Measurements from ENCODE around the gene SETD9. TPM values are rescaled to one million over a fixed set of nuclear protein-coding genes. Genes with fewer than 3 reads are reported as not detected.

SETD9 gene
- total and polyA plus RNA-seq, 2 of the 13 experiments (the other 11 are each of a cell fraction or from before 2014, with no cell fraction given), result 4.8 to 17.8 TPM

DNA sequence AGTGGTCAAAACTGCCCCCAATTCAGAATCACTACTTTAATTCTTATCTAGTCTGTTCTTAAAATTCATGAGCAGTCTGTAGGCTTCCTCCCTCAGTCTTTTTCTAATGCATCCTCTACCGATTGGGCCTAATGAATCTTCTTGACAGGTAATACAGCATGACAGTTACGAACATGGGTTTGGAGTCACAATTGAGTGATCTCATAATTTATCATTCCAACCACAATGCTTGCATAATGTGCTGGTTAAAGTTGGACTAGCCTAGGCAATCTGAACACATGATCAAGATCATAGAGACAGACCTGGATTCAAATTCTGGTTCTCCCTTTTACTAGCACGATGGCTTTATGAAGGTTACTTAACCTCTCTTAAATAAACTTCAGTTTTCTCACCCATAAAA, 33.1 kb upstream of the SETD9 start:
- in situ Hi-C loops (cut with HindIII; ENCODE audit: extremely low pct_ligation_motif_present, low pct_unique_long_range_greater_than_20kb) (no loop called here), intact Hi-C loops (cut with micrococcal nuclease; ENCODE audit: unreplicated experiment) (no loop called here)
- no peak overlapping the region for H2AFZ ChIP-seq (ENCODE audit: low read length)
- no peak overlapping the region for H3K9ac ChIP-seq (ENCODE audit: insufficient read depth, low read depth, low read length)
- H3K79me2 ChIP-seq (ENCODE audit: insufficient read depth, low read length), result no peaks in the 10 kb centered on the region
- peaks cover 24 to 76% of the 10 kb centered on the region in 2 experiments for H3K36me3 ChIP-seq (replicated peaks in 1 of 2; ENCODE audit: control insufficient read depth in 1 of 2, insufficient read depth in 2 of 2, low read length in 2 of 2)
- ChIA-PET CTCF (ENCODE audit: low intra/inter-chr PET ratio, low total read pairs) (no interaction called here), POLR2A (no interaction called here)
- H3K27me3 ChIP-seq (ENCODE audit: control insufficient read depth in 1 of 2, insufficient read depth in 2 of 2, low read length in 2 of 2), result no peaks in the 10 kb centered on the region
- no peak overlapping the region for H3K4me2 ChIP-seq (ENCODE audit: low read depth, low read length)
- H3K9me3 ChIP-seq (ENCODE audit: low read length), result no peaks in the 10 kb centered on the region
- FAIRE-seq, result no peak
- H3K27ac ChIP-seq (ENCODE audit: extremely low read length, insufficient read depth, low read length), result no peak overlapping the region
- 88% methylated on average over 3 of the region's 3 CpGs for WGBS (ENCODE audit: low lambda C conversion rate)
- H4K20me1 ChIP-seq (ENCODE audit: insufficient read depth, low read length), result no peaks in the 10 kb centered on the region; the same call in 1 of the 2 replicates
- H3K4me3 ChIP-seq (replicated peaks in 1 of 3; ENCODE audit: insufficient read depth in 1 of 3, low read depth in 2 of 3, low read length in 3 of 3), result no peak overlapping the region
- DNase-seq (ENCODE audit: low spot score), result no peak
- no peaks in the 10 kb centered on the region for H3K4me1 ChIP-seq (ENCODE audit: insufficient read depth, low read length)
- TF ChIP-seq IKZF5 (CRISPR knock-in tag; IDR thresholded peaks at IDR 0.05) (no peak), XRCC5 (optimal IDR thresholded peaks at IDR 0.05; ENCODE audit: low read length) (no peak), ZNF33A (CRISPR knock-in tag; IDR thresholded peaks at IDR 0.05; ENCODE audit: borderline replicate concordance) (no peak), ZNF33B (CRISPR knock-in tag; IDR thresholded peaks at IDR 0.05) (no peak), ZNF792 (CRISPR knock-in tag; IDR thresholded peaks at IDR 0.05) (no peak), GRHL1 (CRISPR knock-in tag; conservative IDR thresholded peaks at IDR 0.05) (no peak), HMG20A (CRISPR knock-in tag; IDR thresholded peaks at IDR 0.05; ENCODE audit: borderline replicate concordance) (no peak)
- TF ChIP-seq, protein P1, sequence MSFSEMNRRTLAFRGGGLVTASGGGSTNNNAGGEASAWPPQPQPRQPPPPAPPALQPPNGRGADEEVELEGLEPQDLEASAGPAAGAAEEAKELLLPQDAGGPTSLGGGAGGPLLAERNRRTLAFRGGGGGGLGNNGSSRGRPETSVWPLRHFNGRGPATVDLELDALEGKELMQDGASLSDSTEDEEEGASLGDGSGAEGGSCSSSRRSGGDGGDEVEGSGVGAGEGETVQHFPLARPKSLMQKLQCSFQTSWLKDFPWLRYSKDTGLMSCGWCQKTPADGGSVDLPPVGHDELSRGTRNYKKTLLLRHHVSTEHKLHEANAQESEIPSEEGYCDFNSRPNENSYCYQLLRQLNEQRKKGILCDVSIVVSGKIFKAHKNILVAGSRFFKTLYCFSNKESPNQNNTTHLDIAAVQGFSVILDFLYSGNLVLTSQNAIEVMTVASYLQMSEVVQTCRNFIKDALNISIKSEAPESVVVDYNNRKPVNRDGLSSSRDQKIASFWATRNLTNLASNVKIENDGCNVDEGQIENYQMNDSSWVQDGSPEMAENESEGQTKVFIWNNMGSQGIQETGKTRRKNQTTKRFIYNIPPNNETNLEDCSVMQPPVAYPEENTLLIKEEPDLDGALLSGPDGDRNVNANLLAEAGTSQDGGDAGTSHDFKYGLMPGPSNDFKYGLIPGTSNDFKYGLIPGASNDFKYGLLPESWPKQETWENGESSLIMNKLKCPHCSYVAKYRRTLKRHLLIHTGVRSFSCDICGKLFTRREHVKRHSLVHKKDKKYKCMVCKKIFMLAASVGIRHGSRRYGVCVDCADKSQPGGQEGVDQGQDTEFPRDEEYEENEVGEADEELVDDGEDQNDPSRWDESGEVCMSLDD (CRISPR knock-in tag; IDR thresholded peaks at IDR 0.05; ENCODE audit: borderline replicate concordance), result no peak
- TF ChIP-seq, protein P2, sequence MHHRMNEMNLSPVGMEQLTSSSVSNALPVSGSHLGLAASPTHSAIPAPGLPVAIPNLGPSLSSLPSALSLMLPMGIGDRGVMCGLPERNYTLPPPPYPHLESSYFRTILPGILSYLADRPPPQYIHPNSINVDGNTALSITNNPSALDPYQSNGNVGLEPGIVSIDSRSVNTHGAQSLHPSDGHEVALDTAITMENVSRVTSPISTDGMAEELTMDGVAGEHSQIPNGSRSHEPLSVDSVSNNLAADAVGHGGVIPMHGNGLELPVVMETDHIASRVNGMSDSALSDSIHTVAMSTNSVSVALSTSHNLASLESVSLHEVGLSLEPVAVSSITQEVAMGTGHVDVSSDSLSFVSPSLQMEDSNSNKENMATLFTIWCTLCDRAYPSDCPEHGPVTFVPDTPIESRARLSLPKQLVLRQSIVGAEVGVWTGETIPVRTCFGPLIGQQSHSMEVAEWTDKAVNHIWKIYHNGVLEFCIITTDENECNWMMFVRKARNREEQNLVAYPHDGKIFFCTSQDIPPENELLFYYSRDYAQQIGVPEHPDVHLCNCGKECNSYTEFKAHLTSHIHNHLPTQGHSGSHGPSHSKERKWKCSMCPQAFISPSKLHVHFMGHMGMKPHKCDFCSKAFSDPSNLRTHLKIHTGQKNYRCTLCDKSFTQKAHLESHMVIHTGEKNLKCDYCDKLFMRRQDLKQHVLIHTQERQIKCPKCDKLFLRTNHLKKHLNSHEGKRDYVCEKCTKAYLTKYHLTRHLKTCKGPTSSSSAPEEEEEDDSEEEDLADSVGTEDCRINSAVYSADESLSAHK (CRISPR knock-in tag; IDR thresholded peaks at IDR 0.05; ENCODE audit: borderline replicate concordance), result no peak
- no TSS peak for BruUV-seq (replicated peaks)
- ATAC-seq, result no peak

All from HepG2 (cell line).